Neural crest cell (in vitro differentiated cells): ENCODE measurements around the gene AGK. TPM values are rescaled to one million over a fixed set of nuclear protein-coding genes. Genes with fewer than 3 reads are reported as not detected.
A peak's percentile ranks its signal among the peaks of the same experiment; 100 is the strongest.

Experiments used
- DNase-seq: peaks from one replicate; pipeline ENCODE4 v3.0.0; 2021; ENCODE audit warnings: low read depth, mixed read lengths, low spot score
- H3K27ac Mint-ChIP-seq: one replicate; pipeline ENCODE4 v1.8.0; 2021; ENCODE audit warnings: mild to moderate bottlenecking, mixed read lengths; ENCODE audit not compliant: unreplicated experiment
- H3K27me3 Mint-ChIP-seq: 2 replicates; pipeline ENCODE4 v1.8.0; 2021; ENCODE audit warnings: low read depth, mild to moderate bottlenecking, mixed read lengths
- H3K36me3 Mint-ChIP-seq: 2 replicates; pipeline ENCODE4 v1.8.0; 2021; ENCODE audit warnings: low read depth, mild to moderate bottlenecking, mixed read lengths
- H3K4me1 Mint-ChIP-seq: 2 replicates; pipeline ENCODE4 v1.8.0; 2021; ENCODE audit warnings: mixed read lengths
- H3K4me3 Mint-ChIP-seq: one replicate; pipeline ENCODE4 v1.8.0; 2021; ENCODE audit warnings: mild to moderate bottlenecking, mixed read lengths
- H3K9me3 Mint-ChIP-seq: 2 replicates; pipeline ENCODE4 v1.8.0; 2021; ENCODE audit warnings: mixed read lengths
- CTCF ChIP-seq: fragments of 200-600 bp; sonication (generic); conservative IDR thresholded peaks from 2 replicates; pipeline ENCODE4 v1.5.0; 2021; ENCODE audit warnings: antibody characterized with exemption, mild to moderate bottlenecking
- total RNA-seq: library from RNA; stranded (reverse); gene quantifications from 2 replicates; pipeline ENCODE4 v1.2.1, GENCODE V29; 2021

AGK gene
- total RNA-seq, 1 donor from 2014 or later = 35.7 TPM

- H3K9me3 Mint-ChIP-seq = no peaks in the 10 kb centered on the region
- no peaks in the 10 kb centered on the region for H3K27me3 Mint-ChIP-seq
- H3K4me3 Mint-ChIP-seq = peak overlapping the region; percentile 79
- TF ChIP-seq CTCF = no peak
- peaks cover 25% of the 10 kb centered on the region for H3K4me1 Mint-ChIP-seq
- peaks cover 13% of the 10 kb centered on the region for H3K36me3 Mint-ChIP-seq
- H3K27ac Mint-ChIP-seq = peak overlapping the region; percentile 97
- peak; percentile 28 for DNase-seq
These were observed 123.0 kb downstream of the AGK start for GRCh38 chr7:141674171-141674671.

- Mint-ChIP-seq H3K36me3 (peaks cover 13% of the 10 kb centered on the region), H3K9me3 (no peaks in the 10 kb centered on the region), H3K27me3 (no peaks in the 10 kb centered on the region), H3K4me1 (peaks cover 25% of the 10 kb centered on the region), H3K27ac (peak overlapping the region; percentile 97), H3K4me3 (peak overlapping the region; percentile 79)
- peak; percentile 34 for DNase-seq
- peak; percentile 63 for TF ChIP-seq CTCF
These were observed 123.5 kb downstream of the AGK start for GRCh38 chr7:141674702-141675101.

GRCh38 chr7:141675436-141676215 lies 124.4 kb downstream of the AGK start:
- H3K36me3 Mint-ChIP-seq = peaks cover 18% of the 10 kb centered on the region
- H3K27ac Mint-ChIP-seq = no peak overlapping the region
- no peak for TF ChIP-seq CTCF
- no peak for DNase-seq
- H3K4me3 Mint-ChIP-seq = no peak overlapping the region
- no peaks in the 10 kb centered on the region for H3K9me3 Mint-ChIP-seq
- H3K4me1 Mint-ChIP-seq = peaks cover 25% of the 10 kb centered on the region
- no peaks in the 10 kb centered on the region for H3K27me3 Mint-ChIP-seq

- H3K36me3 Mint-ChIP-seq = peaks cover 20% of the 10 kb centered on the region
- H3K27ac Mint-ChIP-seq = no peak overlapping the region
- DNase-seq = no peak
- H3K9me3 Mint-ChIP-seq = no peaks in the 10 kb centered on the region
- H3K27me3 Mint-ChIP-seq = no peaks in the 10 kb centered on the region
- no peak for TF ChIP-seq CTCF
- no peak overlapping the region for H3K4me3 Mint-ChIP-seq
- H3K4me1 Mint-ChIP-seq = peaks cover 25% of the 10 kb centered on the region
These were observed 125.4 kb downstream of the AGK start for GRCh38 chr7:141676618-141677017.

GRCh38 chr7:141679014-141679413 lies 127.8 kb downstream of the AGK start:
- Mint-ChIP-seq H3K36me3 (peaks cover 13% of the 10 kb centered on the region), H3K27me3 (no peaks in the 10 kb centered on the region), H3K9me3 (no peaks in the 10 kb centered on the region), H3K4me1 (peaks cover 17% of the 10 kb centered on the region), H3K27ac (no peak overlapping the region), H3K4me3 (no peak overlapping the region)
- DNase-seq = no peak
- no peak for TF ChIP-seq CTCF
